NCI-H2227 (cell line): ENCODE measurements around the gene IRF2BP2.

ENCODE experiments used
- DNase-seq: peaks from one replicate; lab custom pipeline; 2025; ENCODE audit not compliant: unreplicated experiment; lab: John Stamatoyannopoulos, UW

Gene IRF2BP2

GRCh38 chr1:234610061-234610665 is at the start of gene IRF2BP2:
TSS of gene IRF2BP2 (minus strand) at chr1:234610178. CDS start at chr1:234609494, 684 bp downstream.
- DNase-seq: peak; percentile 94

GRCh38 chr1:234659538-234659937 is 49.6 kb upstream of the IRF2BP2 start:
- DNase-seq: no peak

GRCh38 chr1:234658138-234658537 is 48.2 kb upstream of the IRF2BP2 start:
- DNase-seq: no peak

DNA sequence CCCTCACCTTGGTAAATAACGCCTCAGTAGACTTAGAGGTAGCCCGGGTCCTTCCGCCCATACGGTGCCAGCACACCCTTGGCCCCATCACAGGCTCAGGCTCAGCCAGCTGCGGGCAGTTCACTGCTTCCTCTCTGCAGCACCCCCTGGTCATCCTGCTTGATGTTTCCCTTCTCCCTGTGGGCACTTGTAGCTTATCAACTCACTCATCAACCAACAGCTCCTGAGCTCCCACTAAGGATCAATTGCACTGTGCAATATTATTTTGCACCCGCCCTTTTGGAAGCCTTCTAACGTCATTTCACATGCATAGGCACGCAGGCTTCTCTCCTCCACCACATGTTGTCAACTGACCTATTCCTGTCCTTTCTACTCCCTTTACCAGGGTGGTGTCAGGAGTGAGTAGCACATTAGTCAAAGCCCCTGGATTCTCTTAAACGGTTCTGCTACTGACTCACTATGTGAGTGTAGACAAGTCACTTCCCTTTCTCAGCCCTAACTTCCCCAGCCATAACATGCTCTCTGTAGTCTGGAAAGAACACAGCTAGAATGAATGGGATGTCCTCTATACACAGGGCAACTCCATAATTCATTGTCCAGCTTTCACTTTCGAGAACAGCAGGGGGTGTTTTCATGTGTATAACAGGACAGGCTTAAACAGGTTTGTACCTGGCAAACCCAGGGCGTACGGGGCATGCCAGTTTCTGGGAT is 47.1 kb upstream of the IRF2BP2 start:
- DNase-seq: no peak

DNA sequence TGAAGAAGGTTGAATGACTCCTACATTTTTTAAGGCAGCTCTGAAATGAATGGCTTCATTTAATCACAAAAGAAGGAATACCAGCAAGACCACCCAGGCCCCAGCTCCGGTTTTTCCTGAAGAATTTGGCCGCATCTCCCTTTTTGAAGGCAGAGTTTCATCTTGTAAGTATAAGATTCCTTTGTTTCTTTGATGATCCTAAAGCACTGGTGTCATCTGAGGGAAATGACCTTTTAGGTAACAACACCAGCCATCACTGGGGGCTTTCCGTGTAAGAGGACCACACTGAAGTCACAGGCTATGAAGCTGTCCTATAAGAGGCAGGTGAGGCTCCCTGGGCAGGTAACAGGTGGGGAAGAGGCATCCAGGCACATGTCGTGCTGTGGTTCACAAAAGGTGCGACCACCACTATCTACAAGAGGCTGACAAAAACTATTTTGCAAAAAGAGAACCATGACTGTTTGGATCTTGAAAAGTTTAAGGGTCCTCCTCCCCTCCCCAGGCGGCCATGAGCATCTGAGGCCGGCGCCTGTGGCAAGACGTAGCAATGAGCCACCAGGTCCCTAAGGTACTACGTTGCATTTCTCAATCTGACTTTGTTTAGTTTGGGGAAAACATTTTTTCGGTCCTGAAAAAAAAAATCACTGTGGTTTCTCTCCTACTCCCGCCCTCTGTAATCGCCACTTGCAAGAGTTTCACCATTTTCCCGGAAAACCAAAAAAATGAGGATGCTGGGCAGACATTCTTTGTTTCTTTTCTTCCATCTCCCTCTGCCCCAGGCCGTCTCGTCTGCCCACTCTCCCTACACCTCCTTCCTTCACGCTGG is 46.3 kb upstream of the IRF2BP2 start:
- no peak for DNase-seq

DNA sequence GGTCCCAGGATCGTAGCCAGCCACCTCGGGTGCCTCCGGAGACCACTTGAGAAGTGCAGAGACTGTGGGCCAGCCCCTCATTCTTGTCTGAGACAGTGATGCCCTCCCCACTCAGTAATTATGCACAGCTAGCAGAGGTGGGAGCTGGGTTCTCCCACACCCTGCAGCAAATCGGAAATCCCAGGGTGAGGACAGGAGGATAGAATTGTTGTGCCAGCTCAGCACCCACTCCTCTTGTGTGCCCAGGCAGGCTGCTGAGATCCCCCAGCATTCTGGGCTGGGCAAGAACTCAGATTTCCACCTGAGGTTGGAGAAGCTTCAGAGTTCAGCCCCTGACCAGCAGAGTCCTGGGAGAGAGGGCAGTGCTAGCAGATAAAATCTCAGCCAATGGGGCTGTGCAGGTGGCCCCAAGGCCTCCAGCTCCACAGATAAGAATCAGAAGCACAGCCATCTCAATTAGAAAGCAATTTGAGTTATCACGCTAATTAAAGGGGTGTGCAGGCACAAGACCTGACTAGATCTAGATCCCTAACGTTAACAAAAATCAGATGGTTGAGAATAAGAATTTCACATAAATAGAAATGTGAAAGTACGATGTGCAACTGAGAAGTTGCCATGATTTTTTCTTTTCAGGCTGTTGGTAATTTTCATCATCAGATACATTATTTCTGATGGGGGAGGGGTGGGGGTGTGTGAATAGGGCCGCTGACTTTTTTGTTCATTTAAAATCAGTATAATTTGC is 45.5 kb upstream of the IRF2BP2 start:
- DNase-seq: no peak

GRCh38 chr1:234654002-234654733 is 44.2 kb upstream of the IRF2BP2 start:
- no peak for DNase-seq

DNA sequence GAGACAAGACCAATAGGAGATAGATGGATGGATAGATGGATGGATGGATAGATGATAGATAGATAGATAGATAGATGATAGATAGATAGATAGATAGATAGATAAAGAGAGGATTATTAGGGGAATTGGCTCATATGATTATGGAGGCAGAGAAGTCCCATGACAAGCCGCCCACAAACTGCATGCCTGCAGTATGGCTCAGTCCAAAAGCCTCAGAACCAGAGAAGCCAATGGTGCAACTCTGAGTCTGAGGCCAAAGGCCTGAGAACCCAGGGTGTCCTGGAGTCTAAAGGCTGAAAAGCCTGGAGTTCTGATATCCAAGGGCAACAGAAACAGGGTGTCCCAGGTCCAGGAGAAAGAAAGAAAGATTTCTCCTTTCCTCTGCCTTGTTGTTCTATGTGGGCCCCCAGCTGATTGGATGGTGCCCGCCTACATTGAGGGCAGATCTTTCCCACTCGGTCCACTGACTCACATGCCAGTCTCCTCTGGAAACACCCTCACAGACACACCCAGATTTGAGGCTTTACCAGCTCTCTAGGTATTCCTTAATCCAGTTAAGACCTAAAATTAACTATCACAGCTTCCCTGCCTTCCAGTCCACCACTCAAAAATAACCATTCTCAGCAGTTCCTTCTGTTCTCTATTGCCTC is 39.6 kb upstream of the IRF2BP2 start:
- no peak for DNase-seq

- no peak for DNase-seq
Measured at GRCh38 chr1:234647758-234648157, 37.8 kb upstream of the IRF2BP2 start.

DNA sequence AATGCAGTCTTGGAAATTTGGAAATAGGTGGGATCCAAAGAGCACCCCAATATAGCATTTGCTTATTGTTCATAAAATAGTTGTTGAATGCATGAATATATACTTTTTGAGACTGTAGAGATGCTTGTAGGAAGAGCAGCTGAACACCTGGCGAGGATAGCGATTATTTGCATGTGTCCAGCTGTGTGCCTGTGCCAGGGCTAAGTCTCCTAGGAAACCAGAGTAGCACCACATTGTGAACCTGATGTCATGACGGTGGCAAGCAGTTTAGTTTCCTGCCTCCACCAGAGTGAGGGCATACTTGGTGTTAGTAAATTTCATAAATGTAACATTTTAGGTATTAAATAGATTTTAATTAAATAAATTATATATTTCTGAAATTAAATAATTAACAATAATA is 37.3 kb upstream of the IRF2BP2 start:
- peak; percentile 25 for DNase-seq

DNA sequence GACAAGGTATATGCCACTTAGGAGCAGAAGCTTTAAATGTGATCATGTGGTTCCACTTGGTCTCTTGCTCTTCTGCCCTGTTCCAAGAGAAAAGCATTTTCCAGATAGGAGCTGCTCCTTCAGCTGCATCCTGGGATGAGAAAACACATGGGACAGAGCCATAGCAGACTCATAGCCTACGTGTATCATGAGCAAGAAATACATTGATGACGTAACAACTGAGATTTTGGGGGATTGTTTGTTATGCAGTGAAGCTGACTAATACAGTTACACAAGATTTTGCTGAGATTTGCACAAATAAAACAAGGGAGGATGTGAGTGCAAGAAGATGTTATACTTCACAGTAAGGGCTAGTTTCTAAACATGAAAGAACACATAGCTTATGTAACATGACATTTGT is 36.0 kb upstream of the IRF2BP2 start:
- DNase-seq: no peak

GRCh38 chr1:234645474-234645953 is 35.5 kb upstream of the IRF2BP2 start:
- no peak for DNase-seq

- no peak for DNase-seq
Measured at GRCh38 chr1:234644928-234645327, 35.0 kb upstream of the IRF2BP2 start.

- no peak for DNase-seq
Measured at GRCh38 chr1:234643850-234644134, 33.8 kb upstream of the IRF2BP2 start.

DNA sequence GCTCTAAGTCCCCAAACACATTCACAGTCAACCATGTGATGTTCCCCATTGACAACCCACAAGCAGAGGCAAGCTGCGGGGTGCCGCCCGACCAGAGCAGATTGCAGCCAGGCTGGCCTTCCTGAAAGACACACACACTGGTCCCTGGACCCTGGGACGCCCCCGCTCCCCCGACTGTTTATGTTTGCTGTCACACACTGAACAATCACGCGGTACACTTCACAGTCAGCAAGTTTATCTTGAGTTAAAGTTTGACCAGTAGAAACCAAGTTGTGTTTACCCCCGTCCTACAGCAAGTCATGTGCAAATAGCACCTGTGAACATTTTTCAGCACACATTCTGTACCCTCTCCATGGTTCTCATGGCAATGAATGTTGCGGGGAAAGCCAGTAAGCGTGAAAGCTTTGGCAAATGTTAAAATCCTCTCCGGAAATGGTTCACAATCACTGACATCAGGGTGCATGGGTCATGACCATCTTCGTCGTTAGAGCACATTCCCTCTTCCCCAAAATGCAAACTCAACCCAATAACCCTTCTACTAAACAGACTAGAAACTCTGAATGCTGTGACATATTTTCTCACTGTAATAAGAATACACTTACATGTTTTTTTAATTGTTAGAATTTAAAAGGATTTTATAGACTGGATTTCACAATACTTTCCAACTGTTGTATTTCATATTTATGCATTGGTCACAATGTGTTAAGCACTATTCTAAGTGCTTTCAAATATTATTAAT is 33.3 kb upstream of the IRF2BP2 start:
- no peak for DNase-seq

DNA sequence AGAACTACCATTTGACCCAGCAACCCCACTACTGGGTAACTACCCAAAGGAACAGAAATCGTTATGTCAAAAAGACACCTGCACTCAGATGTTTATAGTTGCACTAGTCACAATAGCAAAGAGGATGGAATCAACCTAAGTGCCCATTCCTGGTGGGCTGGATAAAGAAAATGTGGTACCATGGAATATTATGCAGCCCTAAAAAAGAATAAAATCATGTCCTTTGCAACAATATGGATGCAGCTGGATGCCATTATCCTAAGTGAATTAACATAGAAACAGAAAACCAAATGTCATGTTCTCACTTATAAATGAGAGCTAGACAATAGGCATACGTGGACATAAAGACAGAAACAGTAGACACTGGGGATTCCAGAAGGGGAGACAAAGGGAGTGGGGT is 32.5 kb upstream of the IRF2BP2 start:
- no peak for DNase-seq

DNA sequence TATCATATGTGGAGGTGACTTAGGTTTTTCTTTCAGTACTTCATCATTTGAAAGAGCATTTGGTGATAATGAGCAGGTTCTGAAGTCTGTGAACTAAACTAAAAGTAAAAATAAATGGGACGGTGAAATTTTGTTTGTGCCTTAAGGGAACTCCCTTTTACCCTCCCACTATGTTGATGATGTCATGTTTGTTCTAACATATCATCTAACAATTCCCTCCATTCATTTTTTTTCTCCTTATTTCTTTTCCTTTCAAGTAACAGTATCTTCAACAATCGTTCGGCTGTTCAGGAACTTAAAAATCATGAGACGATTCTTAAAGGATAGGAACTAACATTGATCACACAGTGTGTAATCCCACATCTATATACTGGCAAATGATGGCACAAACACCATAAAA is 30.0 kb upstream of the IRF2BP2 start:
- DNase-seq: no peak

GRCh38 chr1:234638832-234639799 is 29.1 kb upstream of the IRF2BP2 start:
- no peak for DNase-seq
